LNCaP clone FGC (cell line): ENCODE results near the gene PDE6B.

Source experiments
- DNase-seq: peaks from one replicate; pipeline ENCODE4 v3.0.0-alpha.2; 2011; ENCODE audit warnings: low read depth
- H3K4me3 ChIP-seq: 2 replicates; pipeline ENCODE4 v1.5.1; 2011; ENCODE audit warnings: mild to moderate bottlenecking, low read depth, low read length, control low read depth
- CTCF ChIP-seq: IDR thresholded peaks from 2 replicates; pipeline ENCODE4 v1.5.1; 2012; ENCODE audit warnings: mild to moderate bottlenecking; ENCODE audit not compliant: control insufficient read depth, insufficient read depth; ENCODE audit errors: extremely low read depth

PDE6B gene

GRCh38 chr4:659851-660250, 34.5 kb downstream of the PDE6B start:
- DNase-seq: no peak
- TF ChIP-seq CTCF: no peak
- no peak overlapping the region for H3K4me3 ChIP-seq

- no peak for TF ChIP-seq CTCF
These were observed 35.0 kb downstream of the PDE6B start for GRCh38 chr4:660401-660800.

GRCh38 chr4:661231-661630, 35.9 kb downstream of the PDE6B start:
- no peak for DNase-seq
- no peak overlapping the region for H3K4me3 ChIP-seq
- TF ChIP-seq CTCF: no peak

More at GRCh38 chr4:660401-660800, 35.0 kb downstream of the PDE6B start:
- DNase-seq: no peak
- no peak overlapping the region for H3K4me3 ChIP-seq

- no peak for TF ChIP-seq CTCF
- no peak overlapping the region for H3K4me3 ChIP-seq
- DNase-seq: no peak
These were observed 36.7 kb downstream of the PDE6B start for GRCh38 chr4:661881-662761.

GRCh38 chr4:663046-663437, 37.7 kb downstream of the PDE6B start:
- TF ChIP-seq CTCF: no peak
- no peak for DNase-seq
- H3K4me3 ChIP-seq: no peak overlapping the region

- no peak for DNase-seq
These were observed 38.4 kb downstream of the PDE6B start for GRCh38 chr4:663438-664428.

More at GRCh38 chr4:663438-664428, 38.4 kb downstream of the PDE6B start:
- no peak overlapping the region for H3K4me3 ChIP-seq
- no peak for TF ChIP-seq CTCF
